NCI-H2196 treated with DMSO at 0.1 percent for 48 hours (cell line): ENCODE data around the gene CRYZL1.

ENCODE experiments used
- DNase-seq: peaks from one replicate; lab custom pipeline; 2025; ENCODE audit not compliant: unreplicated experiment; lab: John Stamatoyannopoulos, UW

Gene CRYZL1

DNA sequence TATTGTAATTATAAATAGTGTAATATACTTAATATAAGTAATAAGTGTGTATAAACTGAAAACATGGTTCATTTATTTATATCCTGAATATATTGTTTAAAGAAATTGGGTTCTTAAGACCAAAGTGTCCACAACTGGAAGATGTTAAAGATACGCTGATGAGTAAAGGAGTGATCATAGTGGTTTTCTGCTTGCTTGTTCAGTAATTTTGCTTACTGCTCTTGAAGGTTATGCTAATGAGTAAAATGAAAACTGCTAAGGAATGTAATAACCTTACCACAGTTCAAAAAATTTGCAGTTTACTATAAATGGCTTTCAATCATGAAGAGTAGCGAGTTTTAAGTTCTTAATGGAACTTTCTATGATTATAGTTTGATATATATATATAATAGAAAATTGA, 75.0 kb downstream of the CRYZL1 start:
- DNase-seq = no peak

DNA sequence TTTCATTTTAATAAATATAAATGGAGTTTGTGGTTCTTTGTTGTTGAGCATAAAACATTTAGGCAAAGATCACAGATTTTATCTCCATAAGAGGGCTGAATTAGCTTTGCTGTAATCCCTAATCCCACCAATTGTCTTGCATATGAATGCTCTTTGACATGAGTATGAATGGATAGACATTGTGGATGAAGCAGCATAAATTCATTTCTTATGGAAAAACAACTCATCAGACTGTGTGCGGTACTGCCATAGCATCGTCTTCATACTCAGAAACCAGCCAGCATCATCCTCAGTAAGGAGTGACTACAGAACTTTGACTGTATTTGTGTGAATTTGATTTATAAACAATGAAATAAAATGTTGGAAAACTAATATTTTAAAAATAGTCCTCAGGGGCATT, 79.2 kb downstream of the CRYZL1 start:
- no peak for DNase-seq

- no peak for DNase-seq
Observed at GRCh38 chr21:33561373-33561772, 80.2 kb downstream of the CRYZL1 start.

GRCh38 chr21:33560965-33561364, 80.6 kb downstream of the CRYZL1 start:
- DNase-seq = no peak

DNA sequence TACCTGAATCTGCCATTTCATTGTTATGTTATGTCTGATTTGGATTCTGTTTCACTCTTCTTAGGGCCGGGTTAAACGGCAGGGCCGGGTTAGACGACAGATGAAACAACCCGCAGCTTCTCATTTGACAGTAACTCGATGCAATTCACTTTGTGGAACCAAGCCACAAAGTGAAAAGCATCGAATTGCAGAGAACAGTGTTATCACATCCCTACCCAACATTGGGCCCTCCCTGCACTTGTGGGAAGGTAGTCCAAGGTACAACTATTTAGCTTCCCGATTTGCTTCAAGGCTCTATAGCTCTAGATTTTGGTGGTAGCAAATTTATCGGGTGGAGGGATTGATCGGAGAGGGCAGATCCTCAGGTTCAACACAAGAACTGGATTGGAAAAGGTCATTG, 81.7 kb downstream of the CRYZL1 start:
- no peak for DNase-seq

GRCh38 chr21:33558777-33559421, 82.6 kb downstream of the CRYZL1 start:
- DNase-seq = no peak

- DNase-seq = no peak
Observed at GRCh38 chr21:33557447-33557846, 84.1 kb downstream of the CRYZL1 start.

DNA sequence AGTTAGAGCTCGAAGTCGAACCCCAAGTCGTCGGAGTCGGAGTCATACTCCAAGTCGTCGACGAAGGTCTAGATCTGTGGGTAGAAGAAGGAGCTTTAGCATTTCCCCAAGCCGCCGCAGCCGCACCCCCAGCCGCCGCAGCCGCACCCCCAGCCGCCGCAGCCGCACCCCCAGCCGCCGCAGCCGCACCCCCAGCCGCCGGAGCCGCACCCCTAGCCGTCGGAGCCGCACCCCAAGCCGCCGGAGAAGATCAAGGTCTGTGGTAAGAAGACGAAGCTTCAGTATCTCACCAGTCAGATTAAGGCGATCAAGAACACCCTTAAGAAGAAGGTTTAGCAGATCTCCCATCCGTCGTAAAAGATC, 86.6 kb downstream of the CRYZL1 start:
- DNase-seq = no peak

- DNase-seq = no peak
Observed at GRCh38 chr21:33554236-33554981, 87.1 kb downstream of the CRYZL1 start.

DNA sequence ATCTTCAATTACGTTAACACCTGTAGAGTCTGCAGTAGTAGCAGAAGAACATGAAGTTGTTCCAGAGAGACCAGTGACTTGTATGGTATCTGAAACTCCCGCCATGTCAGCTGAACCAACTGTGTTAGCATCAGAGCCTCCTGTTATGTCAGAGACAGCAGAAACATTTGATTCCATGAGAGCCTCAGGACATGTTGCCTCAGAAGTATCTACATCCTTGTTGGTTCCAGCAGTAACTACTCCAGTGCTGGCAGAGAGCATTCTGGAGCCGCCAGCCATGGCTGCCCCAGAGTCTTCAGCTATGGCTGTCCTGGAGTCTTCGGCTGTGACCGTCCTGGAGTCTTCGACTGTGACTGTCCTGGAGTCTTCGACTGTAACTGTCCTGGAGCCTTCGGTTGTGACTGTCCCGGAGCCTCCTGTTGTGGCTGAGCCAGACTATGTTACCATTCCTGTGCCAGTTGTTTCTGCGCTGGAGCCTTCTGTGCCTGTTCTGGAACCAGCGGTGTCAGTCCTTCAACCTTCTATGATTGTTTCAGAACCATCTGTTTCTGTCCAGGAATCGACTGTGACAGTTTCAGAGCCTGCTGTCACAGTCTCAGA, 88.4 kb downstream of the CRYZL1 start:
- DNase-seq = no peak

DNA sequence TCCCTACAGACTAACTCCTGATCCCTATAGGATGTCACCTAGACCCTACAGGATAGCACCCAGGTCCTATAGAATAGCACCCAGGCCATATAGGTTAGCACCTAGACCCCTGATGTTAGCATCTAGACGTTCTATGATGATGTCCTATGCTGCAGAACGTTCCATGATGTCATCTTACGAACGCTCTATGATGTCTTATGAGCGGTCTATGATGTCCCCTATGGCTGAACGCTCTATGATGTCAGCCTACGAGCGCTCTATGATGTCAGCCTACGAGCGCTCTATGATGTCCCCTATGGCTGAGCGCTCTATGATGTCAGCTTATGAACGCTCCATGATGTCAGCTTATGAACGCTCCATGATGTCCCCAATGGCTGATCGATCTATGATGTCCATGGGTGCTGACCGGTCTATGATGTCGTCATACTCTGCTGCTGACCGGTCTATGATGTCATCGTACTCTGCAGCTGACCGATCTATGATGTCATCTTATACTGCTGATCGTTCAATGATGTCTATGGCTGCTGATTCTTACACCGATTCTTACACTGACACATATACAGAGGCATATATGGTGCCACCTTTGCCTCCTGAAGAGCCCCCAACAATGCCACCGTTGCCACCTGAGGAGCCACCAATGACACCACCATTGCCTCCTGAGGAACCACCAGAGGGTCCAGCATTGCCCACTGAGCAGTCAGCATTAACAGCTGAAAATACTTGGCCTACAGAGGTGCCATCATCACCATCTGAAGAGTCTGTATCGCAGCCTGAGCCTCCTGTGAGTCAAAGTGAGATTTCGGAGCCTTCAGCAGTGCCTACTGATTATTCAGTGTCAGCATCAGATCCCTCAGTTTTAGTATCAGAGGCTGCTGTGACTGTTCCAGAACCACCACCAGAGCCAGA, 89.2 kb downstream of the CRYZL1 start:
- DNase-seq = no peak

GRCh38 chr21:33551664-33552063, 89.9 kb downstream of the CRYZL1 start:
- no peak for DNase-seq

DNA sequence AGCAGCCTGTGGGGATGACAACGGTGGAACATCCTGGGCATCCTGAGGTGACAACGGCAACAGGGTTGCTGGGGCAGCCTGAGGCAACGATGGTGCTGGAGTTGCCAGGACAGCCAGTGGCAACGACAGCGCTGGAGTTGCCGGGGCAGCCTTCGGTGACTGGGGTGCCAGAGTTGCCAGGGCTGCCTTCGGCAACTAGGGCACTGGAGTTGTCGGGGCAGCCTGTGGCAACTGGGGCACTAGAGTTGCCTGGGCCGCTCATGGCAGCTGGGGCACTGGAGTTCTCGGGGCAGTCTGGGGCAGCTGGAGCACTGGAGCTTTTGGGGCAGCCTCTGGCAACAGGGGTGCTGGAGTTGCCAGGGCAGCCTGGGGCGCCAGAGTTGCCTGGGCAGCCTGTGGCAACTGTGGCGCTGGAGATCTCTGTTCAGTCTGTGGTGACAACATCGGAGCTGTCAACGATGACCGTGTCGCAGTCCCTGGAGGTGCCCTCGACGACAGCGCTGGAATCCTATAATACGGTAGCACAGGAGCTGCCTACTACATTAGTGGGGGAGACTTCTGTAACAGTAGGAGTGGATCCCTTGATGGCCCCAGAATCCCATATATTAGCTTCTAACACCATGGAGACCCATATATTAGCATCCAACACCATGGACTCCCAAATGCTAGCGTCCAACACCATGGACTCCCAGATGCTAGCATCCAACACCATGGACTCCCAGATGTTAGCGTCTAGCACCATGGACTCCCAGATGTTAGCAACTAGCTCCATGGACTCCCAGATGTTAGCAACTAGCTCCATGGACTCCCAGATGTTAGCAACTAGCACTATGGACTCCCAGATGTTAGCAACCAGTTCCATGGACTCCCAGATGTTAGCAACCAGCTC, 90.5 kb downstream of the CRYZL1 start:
- no peak for DNase-seq

GRCh38 chr21:33549848-33550771, 91.4 kb downstream of the CRYZL1 start:
- no peak for DNase-seq

GRCh38 chr21:33546086-33546485, 95.5 kb downstream of the CRYZL1 start:
- no peak for DNase-seq

- DNase-seq = no peak
Observed at GRCh38 chr21:33544451-33545195, 96.9 kb downstream of the CRYZL1 start.

- DNase-seq = no peak
Observed at GRCh38 chr21:33543505-33544129, 97.9 kb downstream of the CRYZL1 start.
